Measurements from ENCODE around the gene PLD1.

DNA sequence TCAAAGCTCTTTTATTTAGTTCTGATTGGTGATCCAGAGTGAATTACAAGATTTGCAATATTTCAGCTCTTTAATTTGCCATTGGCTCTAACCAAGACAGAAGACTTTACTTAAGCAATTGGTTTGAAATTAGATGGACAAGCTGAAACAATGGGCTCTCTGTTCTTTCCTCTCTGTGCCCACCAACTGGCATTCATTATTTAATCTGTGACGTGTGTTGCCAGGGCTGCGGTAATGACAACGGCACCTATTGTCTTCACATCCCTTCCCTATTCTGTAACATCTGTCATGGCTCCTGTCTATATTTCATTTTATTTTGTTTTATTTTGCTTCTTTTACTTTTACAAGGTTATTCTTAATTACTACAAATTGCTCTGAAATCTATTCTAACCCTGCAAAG is 33.9 kb downstream of the PLD1 start:
- TF ChIP-seq POLR2AphosphoS5 (IDR thresholded peaks at IDR 0.05), result no peak
- TF ChIP-seq, protein P1, sequence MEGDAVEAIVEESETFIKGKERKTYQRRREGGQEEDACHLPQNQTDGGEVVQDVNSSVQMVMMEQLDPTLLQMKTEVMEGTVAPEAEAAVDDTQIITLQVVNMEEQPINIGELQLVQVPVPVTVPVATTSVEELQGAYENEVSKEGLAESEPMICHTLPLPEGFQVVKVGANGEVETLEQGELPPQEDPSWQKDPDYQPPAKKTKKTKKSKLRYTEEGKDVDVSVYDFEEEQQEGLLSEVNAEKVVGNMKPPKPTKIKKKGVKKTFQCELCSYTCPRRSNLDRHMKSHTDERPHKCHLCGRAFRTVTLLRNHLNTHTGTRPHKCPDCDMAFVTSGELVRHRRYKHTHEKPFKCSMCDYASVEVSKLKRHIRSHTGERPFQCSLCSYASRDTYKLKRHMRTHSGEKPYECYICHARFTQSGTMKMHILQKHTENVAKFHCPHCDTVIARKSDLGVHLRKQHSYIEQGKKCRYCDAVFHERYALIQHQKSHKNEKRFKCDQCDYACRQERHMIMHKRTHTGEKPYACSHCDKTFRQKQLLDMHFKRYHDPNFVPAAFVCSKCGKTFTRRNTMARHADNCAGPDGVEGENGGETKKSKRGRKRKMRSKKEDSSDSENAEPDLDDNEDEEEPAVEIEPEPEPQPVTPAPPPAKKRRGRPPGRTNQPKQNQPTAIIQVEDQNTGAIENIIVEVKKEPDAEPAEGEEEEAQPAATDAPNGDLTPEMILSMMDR (IDR thresholded peaks at IDR 0.05), result no peak
